GM12801 (cell line): ENCODE results near the gene GSDME.

ENCODE experiments used
- CTCF ChIP-seq: IDR thresholded peaks from one replicate; pipeline ENCODE4 v1.5.1; 2011; ENCODE audit warnings: control low read depth; ENCODE audit not compliant: insufficient read length; ENCODE audit errors: extremely low read depth

The GSDME gene

DNA sequence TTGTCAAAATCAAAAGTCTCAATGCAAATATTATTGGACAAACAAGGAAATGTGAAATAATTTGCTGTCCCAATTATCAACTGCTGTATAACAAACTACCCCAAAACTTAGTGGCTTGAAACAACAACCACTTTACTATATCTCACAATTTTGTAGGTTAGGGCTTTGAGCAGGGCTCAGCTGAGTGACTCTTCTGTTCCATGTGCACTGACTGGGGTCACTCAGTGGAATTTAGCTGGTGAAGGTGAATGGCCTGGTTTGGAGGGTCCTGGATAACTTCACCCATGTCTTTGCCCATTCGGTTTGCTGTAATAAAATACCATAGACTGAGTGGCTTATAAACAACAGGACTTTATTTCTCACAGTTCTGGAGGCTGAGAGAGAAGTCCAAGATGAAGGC is 3.7 kb upstream of the GSDME start:
- TF ChIP-seq CTCF, result no peak

GRCh38 chr7:24756545-24757352 is 515 bp downstream of the GSDME start:
- TF ChIP-seq CTCF, result no peak

GRCh38 chr7:24755541-24756407 is 1.5 kb downstream of the GSDME start:
- TF ChIP-seq CTCF, result no peak

DNA sequence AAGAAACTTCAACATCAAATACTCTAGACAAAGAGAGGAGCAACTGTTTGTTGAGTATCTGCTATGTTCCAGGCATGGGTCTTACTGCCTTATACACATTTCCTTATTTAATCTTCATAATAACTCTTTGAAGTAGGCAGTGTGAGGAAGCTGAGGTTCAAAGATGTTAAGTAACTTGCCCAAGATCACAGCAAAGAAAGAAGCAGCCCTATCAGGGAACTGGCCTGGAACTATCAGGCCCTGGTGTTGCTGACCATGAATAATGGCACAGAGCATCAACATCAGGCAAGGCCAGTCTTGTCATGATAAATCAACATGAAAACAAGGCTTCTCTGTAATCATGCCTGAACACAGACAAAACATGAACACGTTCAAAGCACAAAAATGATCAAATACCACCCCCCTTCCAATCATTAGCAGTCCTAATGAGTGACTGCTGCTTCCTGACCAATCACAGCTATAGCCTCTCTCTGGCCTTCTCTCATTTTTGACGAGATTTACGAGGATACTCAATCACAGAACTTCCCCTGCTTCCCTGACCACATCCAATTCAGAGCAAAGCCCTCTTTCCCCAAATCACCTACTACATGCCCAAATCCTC is 2.3 kb downstream of the GSDME start:
- TF ChIP-seq CTCF, result no peak

GRCh38 chr7:24752073-24752800 is 5.0 kb downstream of the GSDME start:
- TF ChIP-seq CTCF, result no peak

- TF ChIP-seq CTCF, result no peak
Observed at GRCh38 chr7:24751484-24751883, 5.8 kb downstream of the GSDME start.
